Measurements from ENCODE around the gene AKAP11.

GRCh38 chr13:42333613-42334328 is 61.8 kb downstream of the AKAP11 start:
- peak; percentile 77 for TF ChIP-seq CTCF (conservative IDR thresholded peaks at IDR 0.05; ENCODE audit: low read depth, low read length)
- no peak for TF ChIP-seq EZH2 (IDR thresholded peaks at IDR 0.05; ENCODE audit: low read length, unreplicated experiment)
- TF ChIP-seq EZH2phosphoT487 (IDR thresholded peaks at IDR 0.05; ENCODE audit: borderline replicate concordance, low read length) = no peak
